Nephron (organoid): ENCODE results near the gene GAB1.

Source experiments
- H3K27ac Mint-ChIP-seq, 3 experiments: 2 replicates each; pipeline ENCODE4 v1.8.0; 2020; ENCODE audit warnings: mixed read lengths in 3 of 3, mild to moderate bottlenecking in 2 of 3, moderate library complexity in 1 of 3
- H3K27me3 Mint-ChIP-seq: 2 replicates; pipeline ENCODE4 v1.8.0; 2021; ENCODE audit warnings: low read depth, mild to moderate bottlenecking, moderate library complexity, mixed read lengths
- H3K36me3 Mint-ChIP-seq: 2 replicates; pipeline ENCODE4 v1.8.0; 2020; ENCODE audit warnings: low read depth, mixed read lengths
- H3K4me1 Mint-ChIP-seq: 2 replicates; pipeline ENCODE4 v1.8.0; 2020; ENCODE audit warnings: mixed read lengths
- H3K4me3 Mint-ChIP-seq, 3 experiments: 2 replicates each; pipeline ENCODE4 v1.8.0; 2020; ENCODE audit warnings: mild to moderate bottlenecking in 3 of 3, mixed read lengths in 3 of 3, moderate library complexity in 2 of 3
- H3K9me3 Mint-ChIP-seq: 2 replicates; pipeline ENCODE4 v1.8.0; 2020; ENCODE audit warnings: mixed read lengths
- CTCF ChIP-seq, 3 experiments: fragments of 200-600 bp; sonication (generic); IDR thresholded peaks; one replicate each; pipeline ENCODE4 v1.5.0; 2021; ENCODE audit warnings: antibody characterized with exemption in 3 of 3; ENCODE audit not compliant: unreplicated experiment in 3 of 3

The GAB1 gene

GRCh38 chr4:143336781-143337599, at the start of gene GAB1:
TSS of gene GAB1 (plus strand) at chr4:143336876. CDS start at chr4:143337189, 313 bp downstream.
- Mint-ChIP-seq H3K9me3 (no peaks in the 10 kb centered on the region), H3K27ac (peak within 1 kb of the TSS; percentile 91 to 98 (median 94)), H3K27me3 (peaks cover 6% of the 10 kb centered on the region), H3K4me1 (peaks cover 30% of the 10 kb centered on the region), H3K36me3 (no peaks in the 10 kb centered on the region), H3K4me3 (peak within 1 kb of the TSS; percentile 97 to 100 (median 100))
- TF ChIP-seq CTCF (IDR thresholded peaks at IDR 0.05; ENCODE audit: unreplicated experiment in 3 of 3), result peak in 1 of 3 experiments; percentile 21

GRCh38 chr4:143287572-143287923, 49.1 kb upstream of the GAB1 start:
- peaks cover 39% of the 10 kb centered on the region for H3K4me1 Mint-ChIP-seq
- H3K4me3 Mint-ChIP-seq, result no peak overlapping the region
- peak overlapping the region; percentile 23 to 78 (median 71) for H3K27ac Mint-ChIP-seq
- H3K36me3 Mint-ChIP-seq, result no peaks in the 10 kb centered on the region
- no peaks in the 10 kb centered on the region for H3K9me3 Mint-ChIP-seq
- TF ChIP-seq CTCF (IDR thresholded peaks at IDR 0.05; ENCODE audit: unreplicated experiment in 3 of 3), result no peak
- H3K27me3 Mint-ChIP-seq, result no peaks in the 10 kb centered on the region

DNA sequence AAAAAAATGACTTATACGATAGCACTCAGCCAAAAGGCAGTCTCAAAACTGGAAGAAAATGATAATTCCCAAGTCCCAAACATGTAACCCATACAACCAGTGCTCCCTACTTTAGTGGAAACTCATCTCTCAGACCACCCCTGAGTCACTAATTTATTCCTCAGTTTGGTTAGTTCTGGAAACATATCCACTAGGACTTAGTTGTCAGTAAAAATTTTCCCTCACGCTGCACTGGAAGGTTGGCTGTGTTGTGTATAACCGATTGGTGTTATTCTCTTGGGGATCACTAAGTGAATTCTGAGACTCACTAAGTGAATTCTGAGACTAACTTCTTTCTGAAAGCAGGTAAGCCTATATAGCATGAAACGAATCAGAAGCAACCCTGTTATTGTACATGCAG, 48.5 kb upstream of the GAB1 start:
- H3K36me3 Mint-ChIP-seq, result no peaks in the 10 kb centered on the region
- H3K27ac Mint-ChIP-seq, result peak overlapping the region in 2 of 3 experiments; percentile 78 to 82
- peaks cover 3% of the 10 kb centered on the region for H3K27me3 Mint-ChIP-seq
- no peaks in the 10 kb centered on the region for H3K9me3 Mint-ChIP-seq
- H3K4me1 Mint-ChIP-seq, result peaks cover 40% of the 10 kb centered on the region
- peak overlapping the region in 1 of 3 experiments; percentile 22 for H3K4me3 Mint-ChIP-seq
- TF ChIP-seq CTCF (IDR thresholded peaks at IDR 0.05; ENCODE audit: unreplicated experiment in 3 of 3), result no peak

DNA sequence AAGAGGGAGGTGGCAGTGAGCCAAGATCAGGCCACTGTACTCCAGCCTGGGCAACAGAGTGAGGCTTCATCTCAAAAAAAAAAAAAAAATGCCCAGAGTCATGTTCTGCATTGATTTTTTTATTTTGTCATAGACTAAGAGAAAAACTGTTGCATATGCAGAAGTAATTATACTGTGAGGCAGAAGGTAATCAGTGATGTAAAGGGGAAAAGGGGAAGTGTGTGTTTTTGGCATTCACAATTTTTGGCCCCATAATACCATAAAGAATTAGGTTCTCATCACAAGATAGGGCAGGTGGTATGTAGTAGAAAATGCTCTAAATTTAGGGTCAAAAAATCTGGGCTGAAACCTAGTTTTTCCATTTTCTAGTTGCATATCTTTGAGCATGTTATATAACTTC, 47.3 kb upstream of the GAB1 start:
- Mint-ChIP-seq H3K36me3 (no peaks in the 10 kb centered on the region), H3K27me3 (peaks cover 4% of the 10 kb centered on the region), H3K9me3 (no peaks in the 10 kb centered on the region), H3K4me3 (no peak overlapping the region), H3K27ac (peak overlapping the region in 1 of 3 experiments; percentile 4), H3K4me1 (peaks cover 48% of the 10 kb centered on the region)
- TF ChIP-seq CTCF (IDR thresholded peaks at IDR 0.05; ENCODE audit: unreplicated experiment in 3 of 3), result no peak

GRCh38 chr4:143291314-143291713, 45.4 kb upstream of the GAB1 start:
- no peak for TF ChIP-seq CTCF (IDR thresholded peaks at IDR 0.05; ENCODE audit: unreplicated experiment in 3 of 3)
- Mint-ChIP-seq H3K36me3 (no peaks in the 10 kb centered on the region), H3K4me1 (peaks cover 50% of the 10 kb centered on the region)

DNA sequence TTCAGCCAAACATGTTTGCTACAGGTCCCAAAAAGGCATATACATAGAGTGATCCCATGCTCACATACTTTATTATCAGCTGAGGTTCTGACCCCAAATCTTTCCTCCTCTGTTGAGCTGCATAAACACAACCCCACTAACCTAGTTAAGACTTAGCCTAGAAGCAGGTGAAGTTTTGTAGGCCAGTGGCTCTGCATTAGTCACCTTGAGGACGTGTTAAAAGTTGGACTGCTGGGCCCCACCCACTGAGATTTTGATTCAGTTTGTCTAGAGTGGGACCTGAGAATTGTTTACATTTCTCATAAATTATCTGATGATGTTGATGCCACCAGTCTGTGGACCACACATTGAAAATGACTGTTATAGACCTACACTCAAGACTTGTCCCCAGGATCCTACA, 43.8 kb upstream of the GAB1 start:
- Mint-ChIP-seq H3K4me1 (peaks cover 37% of the 10 kb centered on the region), H3K9me3 (no peaks in the 10 kb centered on the region), H3K4me3 (no peak overlapping the region), H3K27ac (peak overlapping the region in 2 of 3 experiments; percentile 23 to 87), H3K27me3 (peaks cover 4% of the 10 kb centered on the region), H3K36me3 (no peaks in the 10 kb centered on the region)
- no peak for TF ChIP-seq CTCF (IDR thresholded peaks at IDR 0.05; ENCODE audit: unreplicated experiment in 3 of 3)

More at GRCh38 chr4:143291314-143291713, 45.4 kb upstream of the GAB1 start:
- no peaks in the 10 kb centered on the region for H3K9me3 Mint-ChIP-seq
- peaks cover 4% of the 10 kb centered on the region for H3K27me3 Mint-ChIP-seq
- no peak overlapping the region for H3K4me3 Mint-ChIP-seq
- peak overlapping the region in 2 of 3 experiments; percentile 4 to 63 for H3K27ac Mint-ChIP-seq
